Measurements from ENCODE around the gene MYEF2.

Gene MYEF2

GRCh38 chr15:48087844-48088243 is 90.3 kb downstream of the MYEF2 start:
- no peak for TF ChIP-seq CTCF (conservative IDR thresholded peaks at IDR 0.05; ENCODE audit: control insufficient read depth, insufficient read depth, low read depth, low read length)
- H3K4me3 ChIP-seq (ENCODE audit: control insufficient read depth, low read depth, low read length) = no peak overlapping the region
- DNase-seq (ENCODE audit: low read depth) = no peak

GRCh38 chr15:48086576-48086975 is 91.5 kb downstream of the MYEF2 start:
- DNase-seq (ENCODE audit: low read depth) = peak; percentile 55
- H3K4me3 ChIP-seq (ENCODE audit: control insufficient read depth, low read depth, low read length) = no peak overlapping the region
- TF ChIP-seq CTCF (conservative IDR thresholded peaks at IDR 0.05; ENCODE audit: control insufficient read depth, insufficient read depth, low read depth, low read length) = no peak

GRCh38 chr15:48086133-48086532 is 92.0 kb downstream of the MYEF2 start:
- TF ChIP-seq CTCF (conservative IDR thresholded peaks at IDR 0.05; ENCODE audit: control insufficient read depth, insufficient read depth, low read depth, low read length) = no peak
- DNase-seq (ENCODE audit: low read depth) = no peak
- no peak overlapping the region for H3K4me3 ChIP-seq (ENCODE audit: control insufficient read depth, low read depth, low read length)

GRCh38 chr15:48085591-48085930 is 92.5 kb downstream of the MYEF2 start:
- no peak for TF ChIP-seq CTCF (conservative IDR thresholded peaks at IDR 0.05; ENCODE audit: control insufficient read depth, insufficient read depth, low read depth, low read length)
- no peak overlapping the region for H3K4me3 ChIP-seq (ENCODE audit: control insufficient read depth, low read depth, low read length)
- no peak for DNase-seq (ENCODE audit: low read depth)

GRCh38 chr15:48084759-48085590 is 93.1 kb downstream of the MYEF2 start:
- DNase-seq (ENCODE audit: low read depth) = peak; percentile 35
- no peak overlapping the region for H3K4me3 ChIP-seq (ENCODE audit: control insufficient read depth, low read depth, low read length)
- TF ChIP-seq CTCF (conservative IDR thresholded peaks at IDR 0.05; ENCODE audit: control insufficient read depth, insufficient read depth, low read depth, low read length) = peak; percentile 44
